K562 (cell line): Measurements from ENCODE around the gene ADAM22. TPM values are rescaled to one million over a fixed set of nuclear protein-coding genes. Genes with fewer than 3 reads are reported as not detected.

ENCODE experiments used
- E4F1 ChIP-seq: fragments of 250-450 bp; sonication (Bioruptor Pico); IDR thresholded peaks from 2 replicates; pipeline ENCODE4 v1.5.0; 2021; ENCODE audit warnings: mild to moderate bottlenecking, borderline replicate concordance
- ETV5 ChIP-seq: sonication (generic); formaldehyde crosslinking; IDR thresholded peaks from 2 replicates; pipeline ENCODE4 v1.4.0; 2020; ENCODE audit warnings: low read depth, mild to moderate bottlenecking, missing genetic modification reagents
- GTF2B ChIP-seq: IDR thresholded peaks from 2 replicates; pipeline ENCODE4 v1.6.1; 2011; ENCODE audit not compliant: insufficient read length; ENCODE audit errors: extremely low read depth
- HBP1 ChIP-seq: fragments of 450-650 bp; formaldehyde crosslinking; IDR thresholded peaks from 2 replicates; pipeline ENCODE4 v1.4.0; 2022; ENCODE audit warnings: missing genetic modification characterization
- HDAC3 ChIP-seq: fragments of 450-650 bp; IDR thresholded peaks from 2 replicates; pipeline ENCODE4 v1.6.1; 2018; ENCODE audit warnings: borderline replicate concordance, mild to moderate bottlenecking, moderate library complexity; ENCODE audit not compliant: partially characterized antibody
- NEUROD1 ChIP-seq: fragments of 150-350 bp; IDR thresholded peaks from 2 replicates; pipeline ENCODE4 v1.6.1; 2014; ENCODE audit warnings: borderline replicate concordance, low read length, low read depth; ENCODE audit not compliant: partially characterized antibody
- RFX7 ChIP-seq: fragments of 250-450 bp; sonication (Bioruptor Pico); IDR thresholded peaks from 2 replicates; pipeline ENCODE4 v1.5.1; 2021; ENCODE audit warnings: mild to moderate bottlenecking
- TCF3 ChIP-seq: sonication (generic); formaldehyde crosslinking; IDR thresholded peaks from 2 replicates; pipeline ENCODE4 v1.4.0; 2020; ENCODE audit warnings: mild to moderate bottlenecking, missing genetic modification reagents
- ZFPM2 ChIP-seq: fragments of 250-450 bp; sonication (Bioruptor Pico); IDR thresholded peaks from 2 replicates; pipeline ENCODE4 v1.5.1; 2022; ENCODE audit warnings: mild to moderate bottlenecking
- ZNF280A ChIP-seq: fragments of 450-650 bp; IDR thresholded peaks from 2 replicates; pipeline ENCODE4 v1.6.1; 2018; ENCODE audit warnings: mild to moderate bottlenecking, low read depth; ENCODE audit not compliant: partially characterized antibody
- ZNF395 ChIP-seq: fragments of 200-800 bp; sonication (Bioruptor generic); IDR thresholded peaks from 2 replicates; pipeline ENCODE4 v1.6.1; 2017; ENCODE audit warnings: missing genetic modification characterization, missing compliant biosample characterization
- ZNF512 ChIP-seq: IDR thresholded peaks from 2 replicates; pipeline ENCODE4 v1.6.1; 2016; ENCODE audit warnings: missing genetic modification characterization, missing compliant biosample characterization
- ZNF778 ChIP-seq: fragments of 450-650 bp; formaldehyde crosslinking; IDR thresholded peaks from 2 replicates; pipeline ENCODE4 v1.4.0; 2020; ENCODE audit warnings: mild to moderate bottlenecking, moderate library complexity
- ZZZ3 ChIP-seq: fragments of 450-650 bp; IDR thresholded peaks from 2 replicates; pipeline ENCODE4 v1.6.1; 2016; ENCODE audit warnings: antibody characterized with exemption, mild to moderate bottlenecking, moderate library complexity
- polyA plus RNA-seq, 8 experiments: library from polyadenylated mRNA; depleted of rRNA in 4 of 8; stranded (reverse) in 5 of 8; unstranded in 3 of 8; fragments of >200 nt; fragmentation: Nextera tagmentation in 2 of 8; fragmentation: Illumina TruSeq in 1 of 8; extraction: Ambion mirVana in 2 of 8; extraction: Trizol in 1 of 8; gene quantifications; 2 replicates each; pipeline versions ENCODE4 v1.2.1 to v1.2.3, GENCODE V29; 2011 to 2014; ENCODE audit warnings: inconsistent platforms in 1 of 8, missing spikeins in 1 of 8
- total RNA-seq, 7 experiments: library from RNA; depleted of rRNA in 6 of 7; stranded (reverse); fragments of >200 nt in 6 of 7; fragmentation: Illumina TruSeq in 2 of 7; extraction: Trizol in 2 of 7; gene quantifications; 2 replicates each; pipeline versions ENCODE4 v1.2.1 to v1.2.3, GENCODE V29; 2011 to 2021; ENCODE audit warnings: low replicate concordance in 1 of 7

The ADAM22 gene
- total and polyA plus RNA-seq, 9 of the 15 experiments (the other 6 are each of a cell fraction or from before 2014, with no cell fraction given): 0.01 to 0.58 (median 0.18) TPM

- TF ChIP-seq E4F1 (no peak), HBP1 (no peak), ZNF512 (tag) (no peak), HDAC3 (no peak), ZNF395 (CRISPR knock-in tag) (no peak), RFX7 (no peak), ZFPM2 (CRISPR knock-in tag) (no peak), ZNF280A (no peak), GTF2B (no peak), ZNF778 (no peak), ZZZ3 (no peak), ETV5 (CRISPR knock-in tag) (no peak), TCF3 (0 out of 2 replicates have a peak, but pooled peaks have one; percentile 11), NEUROD1 (no peak)
Measured at GRCh38 chr7:88224601-88225275, 290.7 kb downstream of the ADAM22 start (continued).
